NCI-H1436 treated with DMSO at 0.1 percent for 48 hours (cell line): ENCODE results near the gene ZXDC.

ENCODE experiments used
- DNase-seq: peaks from one replicate; lab custom pipeline; 2025; lab: John Stamatoyannopoulos, UW

ZXDC gene

GRCh38 chr3:126473292-126474168, 2.2 kb downstream of the ZXDC start:
- no peak for DNase-seq

- peak; percentile 77 for DNase-seq
These were observed 3.2 kb downstream of the ZXDC start for GRCh38 chr3:126472277-126473006.

- no peak for DNase-seq
These were observed 6.2 kb downstream of the ZXDC start for GRCh38 chr3:126469479-126469878.

- DNase-seq: no peak
These were observed 7.4 kb downstream of the ZXDC start for GRCh38 chr3:126468028-126468891.

GRCh38 chr3:126467611-126467955, 8.1 kb downstream of the ZXDC start:
- no peak for DNase-seq

- no peak for DNase-seq
These were observed 8.6 kb downstream of the ZXDC start for GRCh38 chr3:126466886-126467610.

GRCh38 chr3:126465928-126466544, 9.7 kb downstream of the ZXDC start:
- no peak for DNase-seq

GRCh38 chr3:126464997-126465396, 10.7 kb downstream of the ZXDC start:
- DNase-seq: no peak

- no peak for DNase-seq
These were observed 11.2 kb downstream of the ZXDC start for GRCh38 chr3:126464494-126464893.

GRCh38 chr3:126464093-126464492, 11.6 kb downstream of the ZXDC start:
- DNase-seq: no peak

- no peak for DNase-seq
These were observed 12.2 kb downstream of the ZXDC start for GRCh38 chr3:126463521-126463920.

- DNase-seq: no peak
These were observed 14.1 kb downstream of the ZXDC start for GRCh38 chr3:126461450-126462070.

GRCh38 chr3:126460381-126460780, 15.3 kb downstream of the ZXDC start:
- DNase-seq: no peak

GRCh38 chr3:126459763-126460127, 15.9 kb downstream of the ZXDC start:
- no peak for DNase-seq

GRCh38 chr3:126459111-126459762, 16.5 kb downstream of the ZXDC start:
- DNase-seq: no peak

GRCh38 chr3:126456766-126457388, 18.8 kb downstream of the ZXDC start:
- DNase-seq: no peak

GRCh38 chr3:126456211-126456610, 19.5 kb downstream of the ZXDC start:
- no peak for DNase-seq

- no peak for DNase-seq
These were observed 21.1 kb downstream of the ZXDC start for GRCh38 chr3:126454437-126455198.

- no peak for DNase-seq
These were observed 21.7 kb downstream of the ZXDC start for GRCh38 chr3:126454025-126454424.
